Activated CD8-positive, alpha-beta memory T cell treated with anti-CD3 and anti-CD28 coated beads for 1 hour (primary cell): ENCODE data around the gene KCNJ5.
"Not testable (repeated sequence)": the region's sequence is repeated elsewhere in the genome, so short reads cannot be mapped to it uniquely, and the experiment has no call there.

Source experiments
- DNase-seq, 2 donors: peaks; one replicate each; pipeline ENCODE4 v3.0.0-alpha.2; 2020; ENCODE audit warnings: low read depth in 1 of 2; ENCODE audit errors: extremely low read depth in 1 of 2

KCNJ5 gene

DNA sequence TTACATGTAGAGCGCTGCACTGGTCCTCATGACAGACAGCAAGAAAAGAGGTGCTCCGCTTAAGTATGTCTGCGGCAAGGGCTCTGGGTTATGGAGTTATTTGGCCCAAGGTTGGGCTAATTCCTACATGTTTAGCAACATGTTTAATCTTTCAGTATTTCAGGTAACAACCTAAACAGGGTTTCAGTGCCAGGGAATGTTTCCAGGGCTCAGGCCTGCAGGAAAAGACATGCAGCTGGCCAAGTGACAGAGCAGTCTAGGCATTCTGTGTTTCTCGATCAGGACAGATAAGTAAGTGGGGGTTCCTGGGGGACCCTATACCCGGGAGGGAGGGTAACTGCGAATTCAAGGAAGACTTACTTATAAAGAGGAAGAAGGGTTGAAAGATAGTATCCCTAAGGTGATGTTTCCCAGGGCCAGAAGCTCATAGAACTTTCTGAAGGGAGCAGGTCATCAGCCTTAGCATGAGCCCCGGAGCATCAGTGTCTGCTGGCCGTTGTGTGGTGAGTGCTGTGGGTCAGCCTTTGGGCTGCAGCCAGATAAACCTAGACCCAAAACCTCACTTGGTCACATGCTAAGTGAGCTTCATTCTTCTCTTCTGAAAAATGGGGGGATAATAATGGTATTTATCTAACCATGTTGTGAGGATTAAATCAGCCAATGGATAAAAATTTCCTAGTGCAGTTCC is 18.4 kb downstream of the KCNJ5 start:
- no peak for DNase-seq

DNA sequence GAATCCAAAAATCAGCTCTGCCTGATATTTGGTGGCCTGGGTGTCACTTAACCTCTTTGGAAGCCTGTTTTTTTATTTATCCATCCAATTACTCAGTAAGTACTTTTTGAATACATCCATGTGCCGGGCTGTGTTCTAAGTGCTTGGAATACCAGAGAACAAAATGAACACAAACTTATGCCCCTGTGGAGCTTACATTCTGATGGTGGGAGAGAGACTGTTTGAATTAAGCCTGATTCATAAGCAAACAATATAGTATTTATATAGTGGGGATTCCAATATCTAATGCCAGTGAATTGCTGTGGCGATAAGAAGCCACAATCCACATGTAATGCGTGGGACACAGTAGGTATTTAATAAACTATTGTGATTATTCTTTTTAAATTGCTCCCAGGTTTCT is 19.4 kb downstream of the KCNJ5 start:
- DNase-seq, result no peak

- no peak for DNase-seq
Observed at GRCh38 chr11:128911239-128911638, 20.1 kb downstream of the KCNJ5 start.

DNA sequence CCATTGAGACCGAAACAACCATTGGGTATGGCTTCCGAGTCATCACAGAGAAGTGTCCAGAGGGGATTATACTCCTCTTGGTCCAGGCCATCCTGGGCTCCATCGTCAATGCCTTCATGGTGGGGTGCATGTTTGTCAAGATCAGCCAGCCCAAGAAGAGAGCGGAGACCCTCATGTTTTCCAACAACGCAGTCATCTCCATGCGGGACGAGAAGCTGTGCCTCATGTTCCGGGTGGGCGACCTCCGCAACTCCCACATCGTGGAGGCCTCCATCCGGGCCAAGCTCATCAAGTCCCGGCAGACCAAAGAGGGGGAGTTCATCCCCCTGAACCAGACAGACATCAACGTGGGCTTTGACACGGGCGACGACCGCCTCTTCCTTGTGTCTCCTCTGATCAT is 20.5 kb downstream of the KCNJ5 start:
- no peak for DNase-seq

GRCh38 chr11:128913806-128914205 is 22.6 kb downstream of the KCNJ5 start:
- DNase-seq, result no peak

DNA sequence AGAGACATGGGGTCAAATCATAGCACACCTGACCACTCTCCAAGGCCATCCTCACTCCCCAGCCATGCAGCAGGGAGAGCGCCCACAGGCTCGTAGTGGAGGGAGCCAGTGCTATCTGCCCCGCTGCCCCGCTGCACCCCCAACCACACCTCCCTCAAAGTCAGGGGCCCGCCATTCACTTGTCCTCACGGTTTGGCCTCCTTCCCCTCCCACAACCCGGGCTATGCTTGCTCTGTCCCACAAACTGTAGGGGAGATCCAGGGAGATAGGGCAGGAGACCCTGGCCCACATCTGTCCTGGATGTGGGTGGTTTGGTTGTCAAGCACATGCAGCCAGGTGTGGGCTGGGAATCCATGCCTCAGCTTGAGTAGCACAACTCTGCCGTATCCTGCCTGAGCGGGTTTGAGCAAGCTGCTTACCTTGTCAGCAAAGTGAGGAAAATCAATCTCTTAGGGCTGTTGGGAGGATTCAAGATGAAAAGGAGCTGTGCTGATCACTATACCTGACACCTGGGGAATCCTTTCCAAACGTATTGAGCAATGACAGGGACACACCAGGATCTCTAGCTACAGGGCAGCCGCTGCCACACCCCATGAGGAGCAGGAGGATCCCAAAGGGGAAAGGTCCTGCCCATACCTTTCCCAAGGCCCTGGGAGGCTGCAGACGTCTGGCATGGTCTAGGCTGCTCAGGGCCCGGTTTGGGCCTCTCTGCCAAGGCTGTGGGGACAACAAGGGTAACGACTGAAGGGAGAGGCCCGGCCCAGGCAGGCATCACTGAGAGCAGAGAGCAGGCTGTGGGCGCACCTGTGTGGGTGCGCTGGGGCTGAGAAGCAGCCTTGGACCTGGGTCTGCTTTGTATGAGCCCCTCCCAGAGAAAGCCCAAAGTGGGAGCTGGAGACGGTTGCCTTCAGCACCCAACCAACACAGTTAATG is 23.3 kb downstream of the KCNJ5 start:
- no peak for DNase-seq

GRCh38 chr11:128915149-128915521 is 24.0 kb downstream of the KCNJ5 start:
- no peak for DNase-seq

- no peak for DNase-seq
Observed at GRCh38 chr11:128916037-128916572, 24.9 kb downstream of the KCNJ5 start.

GRCh38 chr11:128916681-128917080 is 25.5 kb downstream of the KCNJ5 start:
- no peak for DNase-seq

DNA sequence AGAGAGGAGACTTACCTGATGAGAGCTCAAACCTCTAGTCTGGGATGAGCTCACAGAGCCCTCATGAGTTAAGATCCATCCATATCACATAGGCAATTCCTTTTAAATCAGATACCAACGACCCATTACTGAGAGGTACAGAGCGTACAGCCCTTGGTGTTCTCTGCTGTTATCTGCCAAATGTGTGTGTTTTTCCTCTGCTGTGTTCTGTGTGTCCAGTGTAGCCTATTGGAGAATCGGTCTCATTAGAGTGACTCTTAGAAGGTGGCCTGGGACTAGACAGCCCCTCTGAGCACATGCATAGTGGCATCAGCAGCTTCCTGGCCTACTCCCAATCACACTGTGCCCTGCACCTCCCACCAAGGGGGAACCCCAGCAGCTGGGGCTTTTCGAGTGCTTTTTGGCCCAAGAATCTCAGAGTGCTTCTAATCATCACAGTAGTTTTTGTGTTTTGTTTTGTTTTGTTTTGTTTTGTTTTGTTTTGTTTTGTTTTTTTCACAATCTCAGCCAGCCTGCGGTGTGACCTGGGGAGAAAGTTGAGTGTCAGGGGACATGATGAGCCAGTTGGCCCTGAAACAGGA is 26.1 kb downstream of the KCNJ5 start:
- DNase-seq, result no peak

DNA sequence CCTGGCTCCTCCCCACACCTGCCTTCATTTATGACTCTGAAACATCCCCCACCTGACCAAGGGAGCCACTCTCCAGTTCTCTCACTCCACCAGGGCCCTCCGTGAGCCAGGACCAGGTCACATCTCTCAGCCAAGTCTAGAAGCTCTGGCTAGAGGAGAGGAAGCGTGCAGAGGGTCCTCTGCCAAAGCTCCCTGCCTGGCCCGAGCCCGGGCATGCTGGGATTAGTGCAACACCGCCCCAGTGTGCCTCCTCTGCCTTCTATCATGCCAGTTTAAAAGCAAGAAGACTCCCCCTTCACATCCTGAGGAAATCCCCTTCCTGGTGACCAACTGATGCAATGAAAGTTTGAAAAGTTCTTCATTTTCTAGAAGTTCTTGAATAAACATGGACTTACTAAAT is 28.1 kb downstream of the KCNJ5 start:
- DNase-seq, result no peak

GRCh38 chr11:128919635-128920034 is 28.5 kb downstream of the KCNJ5 start:
- DNase-seq, result not testable (repeated sequence)

DNA sequence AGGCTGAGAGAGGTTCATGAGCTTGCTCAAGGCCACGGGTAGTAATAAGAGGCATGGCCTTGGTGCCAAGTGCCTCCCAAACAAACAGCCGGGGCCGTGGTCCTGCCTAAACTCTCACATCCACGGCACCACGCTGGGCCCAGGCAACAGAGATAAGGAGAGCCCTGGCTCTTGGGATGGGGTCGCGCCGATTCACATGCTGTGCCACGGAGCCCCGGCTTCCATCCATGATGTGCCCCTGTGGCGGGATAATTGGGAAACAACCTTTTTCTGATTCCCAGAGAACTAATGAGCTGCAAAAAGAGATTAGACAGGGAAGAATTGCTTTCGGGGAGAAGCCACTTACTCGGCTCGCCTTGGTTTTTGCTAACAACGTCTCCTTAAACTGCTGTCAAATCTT is 29.5 kb downstream of the KCNJ5 start:
- DNase-seq, result no peak

GRCh38 chr11:128921793-128922192 is 30.6 kb downstream of the KCNJ5 start:
- no peak for DNase-seq

- no peak for DNase-seq
Observed at GRCh38 chr11:128924104-128924503, 32.9 kb downstream of the KCNJ5 start.

GRCh38 chr11:128924510-128925249 is 33.5 kb downstream of the KCNJ5 start:
- DNase-seq, result no peak

DNA sequence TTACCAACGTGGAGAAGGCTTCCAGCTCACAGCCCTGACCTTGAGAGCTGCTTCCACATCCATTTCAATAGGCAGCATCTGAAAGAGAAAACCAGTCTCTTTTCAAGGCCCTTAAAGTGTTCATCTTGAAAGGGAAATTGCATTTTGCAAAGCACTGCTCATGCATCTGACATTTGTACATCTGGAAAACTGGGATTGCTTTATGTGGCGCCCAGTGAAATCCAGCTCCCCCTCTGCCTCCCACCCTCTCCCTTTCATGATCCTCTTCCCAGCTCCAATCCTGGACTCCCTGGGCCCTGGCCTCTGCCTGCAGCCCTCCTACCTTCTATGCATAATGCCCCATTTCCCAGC is 34.1 kb downstream of the KCNJ5 start:
- no peak for DNase-seq

DNA sequence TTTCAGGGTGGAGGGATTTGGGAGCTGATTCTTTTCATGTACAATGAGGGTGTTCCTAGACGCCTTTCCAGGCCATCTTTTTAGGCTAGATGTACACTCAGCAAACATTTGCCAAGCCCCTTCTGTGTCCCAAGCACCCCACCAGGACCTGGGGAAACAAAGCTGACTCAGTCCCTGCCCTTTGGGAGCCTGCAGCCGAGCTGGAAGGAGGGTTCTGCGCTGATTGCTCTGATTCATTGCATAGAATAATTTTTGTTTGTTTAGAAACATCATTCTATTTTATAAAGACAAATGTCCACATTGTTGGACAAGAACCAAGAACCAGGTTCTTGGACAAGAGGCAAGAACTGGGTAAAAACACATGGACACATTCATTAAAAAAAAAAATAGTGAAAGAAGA is 34.8 kb downstream of the KCNJ5 start:
- no peak for DNase-seq

- no peak for DNase-seq
Observed at GRCh38 chr11:128926437-128927107, 35.4 kb downstream of the KCNJ5 start.

- DNase-seq, result no peak
Observed at GRCh38 chr11:128927108-128927461, 35.9 kb downstream of the KCNJ5 start.
